Stomach (tissue), 4 donors: ENCODE results near the gene KRTAP10-2.

Source experiments
- EP300 ChIP-seq: sonication (generic); formaldehyde crosslinking; IDR thresholded peaks from one replicate; pipeline ENCODE4 v1.6.1; 2017; ENCODE audit warnings: antibody characterized with exemption
- POLR2A ChIP-seq, 4 donors: fragments of 450-650 bp; IDR thresholded peaks; one replicate each; pipeline ENCODE4 v1.6.1; 2016; ENCODE audit warnings: antibody characterized with exemption in 4 of 4, control low read depth in 2 of 4, mild to moderate bottlenecking in 1 of 4, moderate library complexity in 1 of 4
- TF ChIP-seq, protein P1 (sequence below), 7 experiments: fragments of 450-650 bp in 4 of 7; fragments of 200-600 bp in 3 of 7; sonication (generic) in 3 of 7; IDR thresholded peaks; one replicate each; pipeline ENCODE4 v1.5.1; 2016 to 2019; ENCODE audit warnings: antibody characterized with exemption in 7 of 7, control low read depth in 2 of 7, mild to moderate bottlenecking in 1 of 7

DNA sequence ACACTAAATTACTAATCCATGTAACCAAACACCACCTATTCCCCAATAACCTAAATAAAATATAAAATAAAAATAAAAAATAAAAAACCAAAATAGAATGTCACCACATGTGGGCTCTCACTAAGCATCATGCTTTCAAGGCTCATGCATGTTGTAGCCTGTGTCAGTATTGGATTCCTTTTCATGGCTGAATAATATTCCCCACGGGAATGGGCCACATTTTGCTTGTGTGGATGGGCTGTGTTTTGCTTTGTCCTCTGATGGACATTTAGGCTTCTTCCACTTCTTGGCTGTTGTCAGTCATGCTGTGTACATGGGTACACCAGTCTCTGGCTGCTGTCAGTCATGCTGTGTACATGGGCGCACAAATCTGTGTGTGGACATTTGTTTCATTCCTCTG lies 37.8 kb upstream of the KRTAP10-2 start:
- TF ChIP-seq POLR2A (IDR thresholded peaks at IDR 0.05) (no peak), EP300 (no peak)
- TF ChIP-seq, protein P1, sequence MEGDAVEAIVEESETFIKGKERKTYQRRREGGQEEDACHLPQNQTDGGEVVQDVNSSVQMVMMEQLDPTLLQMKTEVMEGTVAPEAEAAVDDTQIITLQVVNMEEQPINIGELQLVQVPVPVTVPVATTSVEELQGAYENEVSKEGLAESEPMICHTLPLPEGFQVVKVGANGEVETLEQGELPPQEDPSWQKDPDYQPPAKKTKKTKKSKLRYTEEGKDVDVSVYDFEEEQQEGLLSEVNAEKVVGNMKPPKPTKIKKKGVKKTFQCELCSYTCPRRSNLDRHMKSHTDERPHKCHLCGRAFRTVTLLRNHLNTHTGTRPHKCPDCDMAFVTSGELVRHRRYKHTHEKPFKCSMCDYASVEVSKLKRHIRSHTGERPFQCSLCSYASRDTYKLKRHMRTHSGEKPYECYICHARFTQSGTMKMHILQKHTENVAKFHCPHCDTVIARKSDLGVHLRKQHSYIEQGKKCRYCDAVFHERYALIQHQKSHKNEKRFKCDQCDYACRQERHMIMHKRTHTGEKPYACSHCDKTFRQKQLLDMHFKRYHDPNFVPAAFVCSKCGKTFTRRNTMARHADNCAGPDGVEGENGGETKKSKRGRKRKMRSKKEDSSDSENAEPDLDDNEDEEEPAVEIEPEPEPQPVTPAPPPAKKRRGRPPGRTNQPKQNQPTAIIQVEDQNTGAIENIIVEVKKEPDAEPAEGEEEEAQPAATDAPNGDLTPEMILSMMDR (IDR thresholded peaks at IDR 0.05) = no peak
